ENCODE results near the gene SCO2.

SCO2 gene

DNA sequence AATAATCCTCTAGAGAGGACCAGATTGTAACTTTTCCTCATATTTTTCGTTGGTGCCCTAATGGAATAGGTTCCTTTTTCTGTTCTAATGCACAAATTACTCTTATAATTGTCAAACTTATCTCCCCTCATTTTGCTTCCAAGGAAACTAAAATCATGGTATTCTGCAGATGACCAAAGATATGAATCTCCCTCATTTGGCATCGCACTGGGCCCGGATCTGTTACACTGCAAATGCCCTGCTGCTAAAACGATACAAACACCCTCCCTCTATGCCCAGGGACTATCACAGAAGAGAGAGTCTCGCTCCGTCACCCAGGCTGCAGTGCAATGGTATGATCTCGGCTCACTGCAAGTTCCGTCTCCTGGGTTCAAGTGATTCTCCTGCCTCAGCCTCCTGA lies 27.9 kb upstream of the SCO2 start:
- Histone ChIP-seq H2AFZ (ENCODE audit: insufficient read depth, low read length, poor library complexity) (no peak overlapping the region), H3K18ac (ENCODE audit: low read length) (no peak overlapping the region), H3K79me2 (ENCODE audit: control insufficient read depth, insufficient read depth, low read length, poor library complexity) (no peaks in the 10 kb centered on the region), H3K4me3 (ENCODE audit: low read depth, low read length) (no peak overlapping the region), H3K4ac (ENCODE audit: low read depth, low read length) (no peak overlapping the region), H2BK5ac (ENCODE audit: low read depth, low read length, poor library complexity) (no peak overlapping the region), H3K27ac (ENCODE audit: low read depth, low read length) (no peak overlapping the region), H4K12ac (ENCODE audit: low read depth, low read length) (no peak overlapping the region), H4K91ac (ENCODE audit: low read depth, low read length) (no peak overlapping the region), H3K4me1 (ENCODE audit: control insufficient read depth in 1 of 2, insufficient read depth in 2 of 2, low read length in 2 of 2) (no peaks in the 10 kb centered on the region), H3K23ac (ENCODE audit: low read length) (no peak overlapping the region), H4K8ac (ENCODE audit: low read depth, low read length) (no peak overlapping the region), H3K14ac (ENCODE audit: low read length) (no peak overlapping the region), H2AK5ac (ENCODE audit: low read length) (no peak overlapping the region), H3K27me3 (ENCODE audit: insufficient read depth, low read length) (no peaks in the 10 kb centered on the region), H3K9ac (ENCODE audit: low read length) (no peak overlapping the region), H3K4me2 (ENCODE audit: low read length) (no peak overlapping the region), H3K79me1 (ENCODE audit: low read length) (no peaks in the 10 kb centered on the region), H2BK12ac (ENCODE audit: low read length) (no peak overlapping the region), H3K9me3 (ENCODE audit: insufficient read depth, low read depth, low read length) (no peaks in the 10 kb centered on the region), H2BK120ac (ENCODE audit: insufficient read depth, low read length, poor library complexity) (no peak overlapping the region), H3K36me3 (ENCODE audit: control insufficient read depth in 1 of 2, insufficient read depth in 2 of 2, low read length in 2 of 2) (no peaks in the 10 kb centered on the region)
- DNase-seq = no peak
- no CpG with 5 or more reads among the region's 8 CpGs for WGBS (ENCODE audit: extremely low coverage, insufficient coverage, insufficient read length)

DNA sequence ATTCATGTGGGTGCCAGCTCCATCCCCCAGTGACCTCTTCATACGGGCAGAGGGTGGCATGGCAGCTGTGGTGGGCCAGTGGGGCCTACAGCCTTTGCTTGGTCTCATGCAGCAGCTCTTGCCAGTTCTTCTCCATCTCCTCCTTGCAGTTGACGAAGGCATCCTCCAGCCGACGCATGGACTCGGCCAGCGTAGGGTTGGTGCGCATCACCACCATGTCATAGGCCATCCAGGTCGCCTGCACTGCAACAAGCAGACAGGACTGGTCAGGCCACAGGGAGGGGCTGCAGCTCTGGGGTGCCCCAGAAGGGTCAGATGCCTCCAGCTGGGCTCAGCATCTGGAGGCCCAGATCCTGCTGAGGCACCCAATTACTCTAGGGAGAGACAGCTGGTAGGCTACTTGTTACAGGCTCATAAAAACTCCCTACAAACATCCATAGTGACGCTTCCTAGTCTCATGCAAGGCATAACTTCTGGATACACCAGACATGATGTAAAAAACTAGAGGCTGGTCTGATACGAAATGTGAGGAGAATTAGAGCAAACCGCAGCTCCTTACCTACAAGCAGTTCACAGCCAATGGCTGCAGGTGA lies 25.9 kb upstream of the SCO2 start:
- no peak overlapping the region for H3K23ac ChIP-seq (ENCODE audit: low read length)

DNA sequence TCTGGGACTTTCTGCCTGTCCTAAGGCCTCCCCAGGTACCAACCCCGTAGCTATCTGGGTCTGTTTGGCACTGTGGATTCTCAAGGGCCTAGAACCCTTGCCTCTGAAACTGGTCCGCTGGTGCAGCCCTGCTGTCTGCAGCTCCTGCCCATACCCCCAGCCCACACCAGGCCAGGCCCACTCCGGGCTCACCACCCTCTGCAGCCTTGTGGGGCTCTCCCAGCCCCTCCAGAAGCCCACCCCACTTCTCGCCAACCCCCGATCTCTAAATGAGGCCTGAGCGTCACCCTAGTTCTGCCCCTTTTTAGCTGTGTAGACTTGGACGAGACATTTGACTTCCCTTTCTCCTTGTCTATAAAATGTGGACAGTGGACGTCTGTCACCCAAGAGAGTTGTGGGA lies 25.0 kb upstream of the SCO2 start:
- peaks cover 7 to 8% of the 10 kb centered on the region in 2 experiments for H3K4me1 ChIP-seq (ENCODE audit: control insufficient read depth in 1 of 2, insufficient read depth in 2 of 2, low read length in 2 of 2)
- H3K4me3 ChIP-seq (ENCODE audit: low read depth, low read length) = no peak overlapping the region
- H3K9me3 ChIP-seq (ENCODE audit: insufficient read depth, low read depth, low read length) = no peaks in the 10 kb centered on the region
- H2BK120ac ChIP-seq (ENCODE audit: insufficient read depth, low read length, poor library complexity) = no peak overlapping the region
- H4K91ac ChIP-seq (ENCODE audit: low read depth, low read length) = no peak overlapping the region
- H3K27ac ChIP-seq (ENCODE audit: low read depth, low read length) = no peak overlapping the region
- H3K9ac ChIP-seq (ENCODE audit: low read length) = no peak overlapping the region
- H3K36me3 ChIP-seq (ENCODE audit: control insufficient read depth in 1 of 2, insufficient read depth in 2 of 2, low read length in 2 of 2) = no peaks in the 10 kb centered on the region
- no peak overlapping the region for H2BK12ac ChIP-seq (ENCODE audit: low read length)
- no peak overlapping the region for H3K23ac ChIP-seq (ENCODE audit: low read length)
- H3K4me2 ChIP-seq (ENCODE audit: low read length) = no peak overlapping the region
- no peaks in the 10 kb centered on the region for H3K79me1 ChIP-seq (ENCODE audit: low read length)
- H3K4ac ChIP-seq (ENCODE audit: low read depth, low read length) = no peak overlapping the region
- H3K27me3 ChIP-seq (ENCODE audit: insufficient read depth, low read length) = no peaks in the 10 kb centered on the region
- no peak for DNase-seq
- H3K79me2 ChIP-seq (ENCODE audit: control insufficient read depth, insufficient read depth, low read length, poor library complexity) = no peaks in the 10 kb centered on the region
- no peak overlapping the region for H3K14ac ChIP-seq (ENCODE audit: low read length)
- H3K18ac ChIP-seq (ENCODE audit: low read length) = no peak overlapping the region
- no peak overlapping the region for H2AK5ac ChIP-seq (ENCODE audit: low read length)
- no CpG with 5 or more reads among the region's 8 CpGs for WGBS (ENCODE audit: extremely low coverage, insufficient coverage, insufficient read length)
- no peak overlapping the region for H2BK5ac ChIP-seq (ENCODE audit: low read depth, low read length, poor library complexity)
- no peak overlapping the region for H4K12ac ChIP-seq (ENCODE audit: low read depth, low read length)
- no peak overlapping the region for H2AFZ ChIP-seq (ENCODE audit: insufficient read depth, low read length, poor library complexity)
- H4K8ac ChIP-seq (ENCODE audit: low read depth, low read length) = no peak overlapping the region

More for the DNA sequence above, 25.9 kb upstream of the SCO2 start:
- Histone ChIP-seq H3K4me1 (ENCODE audit: control insufficient read depth in 1 of 2, insufficient read depth in 2 of 2, low read length in 2 of 2) (no peaks in the 10 kb centered on the region), H3K14ac (ENCODE audit: low read length) (no peak overlapping the region), H3K4me2 (ENCODE audit: low read length) (no peak overlapping the region), H3K4me3 (ENCODE audit: low read depth, low read length) (no peak overlapping the region), H3K9me3 (ENCODE audit: insufficient read depth, low read depth, low read length) (no peaks in the 10 kb centered on the region), H3K27me3 (ENCODE audit: insufficient read depth, low read length) (no peaks in the 10 kb centered on the region), H3K27ac (ENCODE audit: low read depth, low read length) (no peak overlapping the region), H3K9ac (ENCODE audit: low read length) (no peak overlapping the region), H2BK120ac (ENCODE audit: insufficient read depth, low read length, poor library complexity) (no peak overlapping the region), H2BK12ac (ENCODE audit: low read length) (no peak overlapping the region), H2AK5ac (ENCODE audit: low read length) (no peak overlapping the region), H2BK5ac (ENCODE audit: low read depth, low read length, poor library complexity) (no peak overlapping the region), H3K4ac (ENCODE audit: low read depth, low read length) (no peak overlapping the region), H3K79me2 (ENCODE audit: control insufficient read depth, insufficient read depth, low read length, poor library complexity) (no peaks in the 10 kb centered on the region), H4K8ac (ENCODE audit: low read depth, low read length) (no peak overlapping the region), H2AFZ (ENCODE audit: insufficient read depth, low read length, poor library complexity) (no peak overlapping the region), H4K91ac (ENCODE audit: low read depth, low read length) (no peak overlapping the region), H3K79me1 (ENCODE audit: low read length) (no peaks in the 10 kb centered on the region), H4K12ac (ENCODE audit: low read depth, low read length) (no peak overlapping the region), H3K18ac (ENCODE audit: low read length) (no peak overlapping the region), H3K36me3 (ENCODE audit: control insufficient read depth in 1 of 2, insufficient read depth in 2 of 2, low read length in 2 of 2) (no peaks in the 10 kb centered on the region)
- no CpG with 5 or more reads among the region's 11 CpGs for whole genome bisulfite sequencing (ENCODE audit: extremely low coverage, insufficient coverage, insufficient read length)
- no peak for DNase-seq

DNA sequence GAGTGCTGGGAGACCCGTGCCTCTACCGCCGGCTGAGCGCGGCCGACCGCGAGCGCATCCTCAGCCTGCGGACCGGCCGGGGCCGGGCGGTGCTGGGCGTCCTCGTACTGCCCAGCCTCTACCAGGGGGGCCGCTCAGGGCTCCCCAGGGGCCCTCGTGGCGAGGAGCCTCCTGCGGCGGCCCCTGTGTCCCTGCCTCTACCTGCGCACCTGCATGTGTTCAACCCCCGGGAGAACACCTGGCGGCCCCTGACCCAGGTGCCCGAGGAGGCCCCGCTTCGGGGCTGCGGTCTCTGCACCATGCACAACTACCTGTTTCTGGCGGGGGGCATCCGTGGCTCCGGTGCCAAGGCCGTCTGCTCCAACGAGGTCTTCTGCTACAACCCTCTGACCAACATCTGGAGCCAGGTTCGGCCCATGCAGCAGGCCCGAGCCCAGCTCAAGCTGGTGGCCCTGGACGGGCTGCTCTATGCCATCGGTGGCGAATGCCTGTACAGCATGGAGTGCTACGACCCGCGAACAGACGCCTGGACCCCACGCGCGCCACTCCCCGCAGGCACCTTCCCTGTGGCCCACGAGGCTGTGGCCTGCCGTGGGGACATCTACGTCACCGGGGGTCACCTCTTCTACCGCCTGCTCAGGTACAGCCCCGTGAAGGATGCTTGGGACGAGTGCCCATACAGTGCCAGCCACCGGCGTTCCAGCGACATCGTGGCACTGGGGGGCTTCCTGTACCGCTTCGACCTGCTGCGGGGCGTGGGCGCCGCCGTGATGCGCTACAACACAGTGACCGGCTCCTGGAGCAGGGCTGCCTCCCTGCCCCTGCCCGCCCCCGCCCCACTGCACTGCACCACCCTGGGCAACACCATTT lies 23.8 kb upstream of the SCO2 start:
- Histone ChIP-seq H3K27ac (ENCODE audit: low read depth, low read length) (no peak overlapping the region), H3K9me3 (ENCODE audit: insufficient read depth, low read depth, low read length) (no peaks in the 10 kb centered on the region), H3K27me3 (ENCODE audit: insufficient read depth, low read length) (no peaks in the 10 kb centered on the region), H3K14ac (ENCODE audit: low read length) (no peak overlapping the region), H2BK5ac (ENCODE audit: low read depth, low read length, poor library complexity) (no peak overlapping the region), H2AK5ac (ENCODE audit: low read length) (no peak overlapping the region), H3K4me1 (ENCODE audit: control insufficient read depth in 1 of 2, insufficient read depth in 2 of 2, low read length in 2 of 2) (peaks cover 8 to 16% of the 10 kb centered on the region in 2 experiments), H3K4me2 (ENCODE audit: low read length) (no peak overlapping the region), H2BK120ac (ENCODE audit: insufficient read depth, low read length, poor library complexity) (no peak overlapping the region), H3K4me3 (ENCODE audit: low read depth, low read length) (no peak overlapping the region), H2AFZ (ENCODE audit: insufficient read depth, low read length, poor library complexity) (no peak overlapping the region), H3K79me1 (ENCODE audit: low read length) (peaks cover 2% of the 10 kb centered on the region), H3K4ac (ENCODE audit: low read depth, low read length) (no peak overlapping the region), H4K8ac (ENCODE audit: low read depth, low read length) (no peak overlapping the region), H3K18ac (ENCODE audit: low read length) (no peak overlapping the region), H4K12ac (ENCODE audit: low read depth, low read length) (no peak overlapping the region), H3K23ac (ENCODE audit: low read length) (no peak overlapping the region), H3K36me3 (ENCODE audit: control insufficient read depth in 1 of 2, insufficient read depth in 2 of 2, low read length in 2 of 2) (no peaks in the 10 kb centered on the region), H2BK12ac (ENCODE audit: low read length) (no peak overlapping the region), H3K9ac (ENCODE audit: low read length) (no peak overlapping the region), H4K91ac (ENCODE audit: low read depth, low read length) (no peak overlapping the region), H3K79me2 (ENCODE audit: control insufficient read depth, insufficient read depth, low read length, poor library complexity) (no peaks in the 10 kb centered on the region)
- DNase-seq = no peak
- WGBS (ENCODE audit: extremely low coverage, insufficient coverage, insufficient read length) = no CpG with 5 or more reads among the region's 68 CpGs

Measured in trophoblast cell (in vitro differentiated cells and primary cell).